ENCODE measurements around the gene CACNA1C. TPM values are rescaled to one million over a fixed set of nuclear protein-coding genes. Genes with fewer than 3 reads are reported as not detected.

CACNA1C gene
- total RNA-seq, 1 experiment from 2014 or later: 1.1 TPM

DNA sequence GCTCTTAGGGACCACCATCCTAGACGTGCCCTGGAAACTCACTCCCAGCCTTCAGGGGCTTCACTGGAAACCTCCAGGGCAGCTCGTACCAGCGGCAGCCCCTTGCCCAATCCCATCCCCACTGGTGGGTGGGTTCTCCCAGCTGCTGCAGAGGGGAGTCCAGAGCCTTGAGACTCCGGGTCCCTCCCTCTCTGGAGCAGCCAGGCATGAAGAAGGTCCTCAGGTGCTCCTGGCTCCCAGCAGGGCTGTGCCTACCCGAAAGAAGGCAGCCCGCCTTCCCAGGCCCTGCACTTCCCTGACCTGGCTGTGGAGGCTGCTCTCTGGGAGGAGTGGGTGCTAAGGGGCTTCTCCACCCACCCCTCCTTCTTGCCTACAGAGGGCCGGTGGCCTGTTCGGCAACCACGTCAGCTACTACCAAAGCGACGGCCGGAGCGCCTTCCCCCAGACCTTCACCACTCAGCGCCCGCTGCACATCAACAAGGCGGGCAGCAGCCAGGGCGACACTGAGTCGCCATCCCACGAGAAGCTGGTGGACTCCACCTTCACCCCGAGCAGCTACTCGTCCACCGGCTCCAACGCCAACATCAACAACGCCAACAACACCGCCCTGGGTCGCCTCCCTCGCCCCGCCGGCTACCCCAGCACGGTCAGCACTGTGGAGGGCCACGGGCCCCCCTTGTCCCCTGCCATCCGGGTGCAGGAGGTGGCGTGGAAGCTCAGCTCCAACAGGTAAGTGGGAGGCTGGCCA is 626.5 kb downstream of the CACNA1C start:
- Histone ChIP-seq H2BK15ac (ENCODE audit: low read depth, low read length) (no peak overlapping the region), H3T11ph (ENCODE audit: low read length) (no peak overlapping the region), H3K9me3 (ENCODE audit: control insufficient read depth, low read depth, low read length) (no peaks in the 10 kb centered on the region), H2BK12ac (ENCODE audit: insufficient read length, low read depth, low read length) (no peak overlapping the region), H3K4me1 (ENCODE audit: insufficient read depth, low read length) (peaks cover 3% of the 10 kb centered on the region), H4K91ac (ENCODE audit: insufficient read length, low read depth, low read length) (no peak overlapping the region), H2BK5ac (ENCODE audit: insufficient read length, low read length) (no peak overlapping the region), H3K23ac (ENCODE audit: insufficient read length, low read depth, low read length) (no peak overlapping the region), H3K18ac (ENCODE audit: insufficient read length, low read depth, low read length) (no peak overlapping the region), H3K4ac (ENCODE audit: low read depth, low read length) (no peak overlapping the region), H4K5ac (ENCODE audit: insufficient read length, low read depth, low read length) (no peak overlapping the region), H3K79me2 (ENCODE audit: insufficient read depth, low read length) (no peaks in the 10 kb centered on the region), H2AFZ (ENCODE audit: low read length) (no peak overlapping the region), H4K8ac (replicated peaks; ENCODE audit: insufficient read length, low read depth, low read length) (no peak overlapping the region), H3K79me1 (ENCODE audit: insufficient read depth, low read depth, low read length, poor library complexity, severe bottlenecking) (no peaks in the 10 kb centered on the region), H2BK120ac (ENCODE audit: low read depth, low read length, poor library complexity, severe bottlenecking) (no peak overlapping the region), H3K56ac (ENCODE audit: insufficient read length, low read depth, low read length) (no peak overlapping the region), H3K23me2 (ENCODE audit: insufficient read length, low read depth, low read length, poor library complexity, severe bottlenecking) (no peaks in the 10 kb centered on the region), H3K14ac (ENCODE audit: insufficient read depth, low read length) (no peak overlapping the region), H3K27ac (ENCODE audit: insufficient read length, low read depth, low read length) (no peak overlapping the region), H3K4me2 (ENCODE audit: insufficient read depth, insufficient read length, low read length) (no peak overlapping the region), H4K20me1 (ENCODE audit: control insufficient read depth, insufficient read depth, insufficient read length) (no peaks in the 10 kb centered on the region), H2AK5ac (ENCODE audit: insufficient read length, low read length) (no peak overlapping the region), H3K27me3 (ENCODE audit: insufficient read depth, low read length) (no peaks in the 10 kb centered on the region), H3K9ac (ENCODE audit: extremely low read depth, insufficient read length, low read length) (no peak overlapping the region), H2BK20ac (ENCODE audit: low read depth, low read length, poor library complexity, severe bottlenecking) (no peak overlapping the region)
- H3K4me3 Mint-ChIP-seq: no peak overlapping the region
- H3K9me3 Mint-ChIP-seq: peaks cover 3 to 6% of the 10 kb centered on the region in 2 experiments
- no peak for DNase-seq
- H3K4me1 Mint-ChIP-seq: peaks cover 13 to 29% of the 10 kb centered on the region in 2 experiments
- WGBS (ENCODE audit: extremely low coverage, insufficient read length, low lambda C conversion rate): no CpG with 5 or more reads among the region's 33 CpGs
- peaks cover 2 to 5% (median 2%) of the 10 kb centered on the region in 3 experiments; a peak in 6 of 7 replicates for H3K36me3 Mint-ChIP-seq (ENCODE audit: insufficient read depth in 1 of 3, low read depth in 3 of 3)
- TF ChIP-seq, protein P1, sequence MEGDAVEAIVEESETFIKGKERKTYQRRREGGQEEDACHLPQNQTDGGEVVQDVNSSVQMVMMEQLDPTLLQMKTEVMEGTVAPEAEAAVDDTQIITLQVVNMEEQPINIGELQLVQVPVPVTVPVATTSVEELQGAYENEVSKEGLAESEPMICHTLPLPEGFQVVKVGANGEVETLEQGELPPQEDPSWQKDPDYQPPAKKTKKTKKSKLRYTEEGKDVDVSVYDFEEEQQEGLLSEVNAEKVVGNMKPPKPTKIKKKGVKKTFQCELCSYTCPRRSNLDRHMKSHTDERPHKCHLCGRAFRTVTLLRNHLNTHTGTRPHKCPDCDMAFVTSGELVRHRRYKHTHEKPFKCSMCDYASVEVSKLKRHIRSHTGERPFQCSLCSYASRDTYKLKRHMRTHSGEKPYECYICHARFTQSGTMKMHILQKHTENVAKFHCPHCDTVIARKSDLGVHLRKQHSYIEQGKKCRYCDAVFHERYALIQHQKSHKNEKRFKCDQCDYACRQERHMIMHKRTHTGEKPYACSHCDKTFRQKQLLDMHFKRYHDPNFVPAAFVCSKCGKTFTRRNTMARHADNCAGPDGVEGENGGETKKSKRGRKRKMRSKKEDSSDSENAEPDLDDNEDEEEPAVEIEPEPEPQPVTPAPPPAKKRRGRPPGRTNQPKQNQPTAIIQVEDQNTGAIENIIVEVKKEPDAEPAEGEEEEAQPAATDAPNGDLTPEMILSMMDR (conservative IDR thresholded peaks at IDR 0.05): no peak
- peaks cover 3% of the 10 kb centered on the region; the same call in 1 of the 2 replicates for H3K27me3 Mint-ChIP-seq (ENCODE audit: low read depth)
- no peak overlapping the region for H3K27ac Mint-ChIP-seq

Measured in H9 (cell line).